Measurements from ENCODE around the gene CENPT. TPM values are rescaled to one million over a fixed set of nuclear protein-coding genes. Genes with fewer than 3 reads are reported as not detected.

CENPT gene
- 52.6 and 55.5 TPM in 2 replicates for total RNA-seq (2014; rRNA removed)
- polyA plus RNA-seq (2012) = 48.7 TPM

DNA sequence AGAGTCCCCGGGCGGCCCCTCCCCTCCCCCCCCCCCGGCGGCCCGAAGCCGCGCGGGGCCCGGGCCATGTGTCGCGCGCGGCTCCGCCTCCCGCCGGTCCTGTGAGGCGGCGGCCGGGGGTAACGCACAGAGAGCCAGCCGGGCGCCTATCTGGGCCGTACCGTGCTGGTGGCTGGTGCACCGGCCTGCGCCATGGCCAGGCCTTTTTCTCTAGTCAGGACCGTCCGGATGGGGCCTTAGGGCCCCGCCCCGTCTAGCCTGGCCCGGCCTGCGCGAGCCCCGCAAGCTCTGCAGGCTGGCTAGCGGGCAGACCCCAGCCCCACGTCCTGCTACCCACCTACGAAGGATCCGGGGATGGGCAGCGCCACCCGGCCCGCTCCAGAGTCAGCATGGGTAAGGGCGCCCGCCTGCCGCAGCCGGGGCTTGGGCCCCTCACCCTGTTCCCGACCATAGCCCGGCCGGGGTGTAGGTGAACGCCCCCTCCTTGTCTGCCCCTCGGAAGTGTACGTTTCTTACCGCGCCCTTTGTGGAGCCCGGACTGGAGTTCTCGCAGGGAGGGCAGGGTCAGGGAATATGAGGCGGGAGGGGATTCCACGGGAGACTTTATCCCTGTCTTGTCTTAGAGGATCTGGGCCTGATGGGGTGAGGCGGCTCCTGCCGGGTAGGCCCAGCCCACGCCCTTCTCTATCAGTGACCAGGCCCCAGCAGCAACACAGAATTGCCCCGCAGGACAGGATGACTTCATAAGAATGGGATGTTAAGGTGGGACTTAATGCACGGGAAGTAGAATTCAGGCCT, at the start of gene CENPT:
TSS of gene CENPT (minus strand) at position 630 of the 798 bp plus-strand sequence. CDS start 13,834 bp downstream, outside the sequence.
- peak; percentile 53 for DNase-seq (ENCODE audit: low read depth)

DNA sequence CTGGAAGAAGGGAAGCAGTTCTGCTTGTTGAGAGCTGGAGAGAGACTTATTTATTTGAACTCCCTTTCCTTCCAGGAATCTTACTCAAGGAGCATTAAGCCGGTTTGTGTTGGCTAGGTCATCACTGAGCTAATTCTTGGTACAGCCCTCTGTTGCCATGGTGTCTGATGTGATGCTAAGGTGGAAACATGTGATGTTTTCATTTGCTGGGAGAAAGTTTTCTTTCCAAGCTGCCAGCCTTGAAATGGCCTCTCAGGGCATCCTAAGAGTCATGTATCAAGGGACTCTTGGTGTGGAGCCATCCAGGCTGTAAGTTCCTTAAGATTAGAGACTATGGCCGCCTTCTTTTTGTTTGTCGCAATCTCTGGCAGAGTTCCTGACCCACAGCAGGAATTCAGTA, 49.7 kb upstream of the CENPT start:
- DNase-seq (ENCODE audit: low read depth) = no peak

DNA sequence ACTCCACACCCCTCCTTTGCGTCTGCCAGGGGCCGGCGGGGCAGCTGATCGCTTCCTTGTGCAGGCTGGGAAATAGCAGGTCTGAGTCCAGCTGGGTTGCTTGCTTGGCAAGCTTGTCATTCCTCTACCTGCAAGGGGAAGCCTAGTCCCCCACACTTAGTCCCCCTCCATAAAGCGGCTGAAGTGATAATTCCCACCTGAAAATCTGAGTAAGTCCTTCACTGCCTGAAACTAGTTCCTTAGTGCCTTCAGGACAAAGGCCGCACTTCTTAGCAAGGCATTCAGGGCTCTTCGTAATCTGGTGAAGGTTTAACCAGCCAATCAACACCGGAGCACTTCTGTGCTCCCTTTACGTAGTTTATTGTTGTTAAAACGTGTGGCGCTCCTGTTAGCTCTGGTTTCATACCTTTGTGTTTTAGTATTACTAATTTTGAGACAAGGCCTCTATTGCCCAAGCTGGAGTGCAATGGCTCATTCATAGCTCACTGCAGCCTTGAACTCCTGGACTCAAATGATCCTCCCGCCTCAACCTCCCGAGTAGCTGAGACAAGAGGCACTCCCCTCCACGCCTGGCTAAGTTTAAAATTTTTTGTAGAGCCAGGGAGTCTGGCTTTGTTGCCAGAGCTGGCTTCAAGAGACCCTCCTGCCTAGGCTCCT, 46.4 kb upstream of the CENPT start:
- DNase-seq (ENCODE audit: low read depth) = no peak

GRCh38 chr16:67892899-67893742, 45.6 kb upstream of the CENPT start, which contains the start of gene PSKH1:
Gene PSKH1, plus strand, starts transcription at chr16:67893254. Its CDS starts 15,496 bp downstream, at chr16:67908750.
- DNase-seq (ENCODE audit: low read depth) = peak; percentile 93

- no peak for DNase-seq (ENCODE audit: low read depth)
Observed at GRCh38 chr16:67892375-67892774, 44.9 kb upstream of the CENPT start.

DNA sequence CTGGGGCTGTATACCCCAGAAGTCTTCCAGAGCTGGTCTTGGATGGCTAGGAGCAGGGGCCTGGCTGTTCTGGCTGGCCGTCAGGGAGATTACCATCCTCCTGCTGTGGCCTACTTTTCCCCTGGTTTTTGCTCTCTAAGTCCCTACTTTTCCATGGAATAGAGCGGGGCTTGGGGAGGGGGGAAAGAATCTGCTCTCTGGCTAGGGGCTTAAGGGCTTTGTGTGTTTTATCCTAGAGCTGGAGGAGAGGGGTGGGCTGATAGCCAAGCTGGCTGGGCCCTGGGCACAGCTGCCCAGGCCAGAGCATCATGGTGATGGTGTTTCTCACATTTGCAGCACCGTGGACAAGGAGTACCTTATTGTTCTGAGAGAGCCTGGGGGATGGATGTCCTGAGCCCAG, 40.8 kb upstream of the CENPT start:
- DNase-seq (ENCODE audit: low read depth) = no peak

GRCh38 chr16:67886387-67886786, 38.9 kb upstream of the CENPT start:
- no peak for DNase-seq (ENCODE audit: low read depth)

- no peak for DNase-seq (ENCODE audit: low read depth)
Observed at GRCh38 chr16:67885976-67886375, 38.5 kb upstream of the CENPT start.

DNA sequence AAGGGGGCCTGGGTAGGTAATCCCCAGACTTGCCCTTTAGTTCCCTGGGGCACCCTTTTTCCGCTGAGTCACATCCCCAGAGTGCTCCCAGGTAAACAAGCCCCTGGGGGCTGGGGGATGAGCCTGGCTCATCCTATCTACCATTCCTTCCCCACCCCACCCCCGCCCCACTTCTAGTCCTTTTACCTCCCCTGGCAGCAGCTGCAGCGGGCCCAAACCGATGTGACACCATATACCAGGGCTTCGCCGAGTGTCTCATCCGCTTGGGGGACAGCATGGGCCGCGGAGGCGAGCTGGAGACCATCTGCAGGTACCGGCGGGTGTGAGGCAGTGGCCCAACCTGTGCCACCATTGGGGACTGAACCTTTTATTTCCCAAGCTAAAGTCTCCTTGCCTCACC, 38.1 kb upstream of the CENPT start:
- no peak for DNase-seq (ENCODE audit: low read depth)

DNA sequence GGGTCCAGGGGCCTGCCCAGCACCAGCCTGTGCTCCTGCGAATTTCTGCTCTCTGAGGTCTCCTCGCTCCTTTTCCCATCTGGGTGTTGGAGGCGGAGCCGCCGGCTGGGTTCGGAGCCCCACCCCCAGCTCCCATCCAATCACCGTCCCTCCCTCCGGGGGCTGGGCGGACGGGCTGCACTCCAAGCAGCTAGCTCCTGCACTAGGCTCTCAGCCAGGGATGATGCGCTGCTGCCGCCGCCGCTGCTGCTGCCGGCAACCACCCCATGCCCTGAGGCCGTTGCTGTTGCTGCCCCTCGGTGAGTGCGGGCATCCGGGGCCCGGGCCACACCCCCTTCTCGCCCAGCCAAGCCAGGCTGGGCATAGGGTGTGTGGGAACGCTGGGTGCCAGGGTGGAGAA, 37.2 kb upstream of the CENPT start, which contains the start of gene NRN1L:
TSS of gene NRN1L (plus strand) at position 202 of the 400 bp plus-strand sequence. CDS start at position 221, 19 bp downstream.
- no peak for DNase-seq (ENCODE audit: low read depth)

- DNase-seq (ENCODE audit: low read depth) = peak; percentile 30
Observed at GRCh38 chr16:67883872-67884261, 36.4 kb upstream of the CENPT start.

GRCh38 chr16:67883146-67883871, 35.8 kb upstream of the CENPT start:
- DNase-seq (ENCODE audit: low read depth) = no peak

- peak; percentile 87 for DNase-seq (ENCODE audit: low read depth)
Observed at GRCh38 chr16:67882374-67883145, 35.1 kb upstream of the CENPT start.

- peak; percentile 53 for DNase-seq (ENCODE audit: low read depth)
Observed at GRCh38 chr16:67881621-67882161, 34.2 kb upstream of the CENPT start.

- no peak for DNase-seq (ENCODE audit: low read depth)
Observed at GRCh38 chr16:67880584-67880983, 33.1 kb upstream of the CENPT start.

GRCh38 chr16:67879936-67880335, 32.4 kb upstream of the CENPT start:
- DNase-seq (ENCODE audit: low read depth) = no peak

DNA sequence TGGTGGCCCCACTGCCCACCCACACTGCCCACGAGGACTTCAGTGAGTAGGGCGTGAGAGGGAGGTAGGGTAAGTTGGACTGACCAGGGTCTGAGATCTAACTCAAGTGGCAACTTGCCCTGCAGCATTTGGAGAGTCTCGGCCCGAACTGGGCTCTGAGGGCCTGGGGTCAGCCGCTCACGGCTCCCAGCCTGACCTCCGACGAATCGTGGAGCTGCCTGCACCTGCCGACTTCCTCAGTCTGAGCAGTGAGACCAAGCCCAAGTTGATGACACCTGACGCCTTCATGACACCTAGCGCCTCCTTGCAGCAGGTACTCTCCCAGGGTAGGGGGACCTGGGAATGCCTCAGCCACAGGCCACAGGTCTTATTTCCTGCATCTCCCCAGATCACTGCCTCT, 32.0 kb upstream of the CENPT start:
- DNase-seq (ENCODE audit: low read depth) = no peak

- no peak for DNase-seq (ENCODE audit: low read depth)
Observed at GRCh38 chr16:67878846-67879245, 31.4 kb upstream of the CENPT start.

DNA sequence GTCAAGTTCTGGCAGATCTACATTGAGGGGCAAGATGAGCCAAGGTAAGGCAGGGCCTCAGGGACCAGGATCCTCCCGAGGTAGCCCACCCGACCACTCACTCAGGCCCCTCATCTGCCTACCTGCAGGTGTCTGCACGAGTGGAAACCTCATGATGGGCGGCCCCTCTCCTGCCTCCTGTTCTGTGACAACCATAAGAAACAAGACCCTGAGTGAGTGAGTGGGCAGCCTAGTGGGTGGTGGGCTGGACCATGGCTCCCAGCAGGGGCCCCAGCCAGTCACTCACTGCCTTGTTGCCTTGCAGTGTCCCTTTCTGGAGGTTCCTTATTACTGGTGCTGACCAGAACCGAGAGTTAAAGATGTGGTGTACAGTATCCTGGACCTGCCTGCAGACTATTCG, 30.7 kb upstream of the CENPT start:
- DNase-seq (ENCODE audit: low read depth) = no peak

- no peak for DNase-seq (ENCODE audit: low read depth)
Observed at GRCh38 chr16:67877064-67877463, 29.6 kb upstream of the CENPT start.

Data from LHCN-M2 (cell line).